HCT116 (cell line): Measurements from ENCODE around the gene EPHB2. TPM values are rescaled to one million over a fixed set of nuclear protein-coding genes. Genes with fewer than 3 reads are reported as not detected.

ENCODE experiments used
- ATAC-seq: fragments of 200-7000 bp; cut with Tn5 transposase; 2 replicates; pipeline ENCODE4 v1.9.1; 2020; ENCODE audit warnings: mild to moderate bottlenecking, moderate library complexity
- BruUV-seq: library from RNA; stranded (reverse); fragments of 400-500 nt; replicated peaks from 2 replicates; lab custom pipeline; 2021; lab: Mats Ljungman, UMichigan
- CTCF ChIA-PET: fragments of 300-600 bp; sonication (Branson Sonifier 250); formaldehyde crosslinking; loops from one replicate; lab custom pipeline; 2021; ENCODE audit warnings: antibody characterized with exemption; lab: Charles Lee
- POLR2A ChIA-PET: fragments of 300-600, 350-600 bp; sonication (Branson Sonifier 250); formaldehyde crosslinking; loops from one replicate; lab custom pipeline; 2021; ENCODE audit warnings: antibody characterized with exemption; lab: Charles Lee
- RAD21 ChIA-PET, 2 experiments: fragments of 300-600 bp; sonication (Branson Sonifier 250); formaldehyde crosslinking; loops; one replicate each; lab custom pipeline; 2023; ENCODE audit warnings: low total read pairs in 2 of 2; ENCODE audit not compliant: uncharacterized antibody in 2 of 2, unreplicated experiment in 2 of 2, low non-redundant PET in 1 of 2; lab: Charles Lee
- DNase-seq: peaks from one replicate; pipeline ENCODE4 v3.0.0-alpha.2; 2010; ENCODE audit warnings: low read depth, low spot score
- H2AFZ ChIP-seq: fragments of 200-600 bp; shearing (Covaris generic), sonication (generic); 2 replicates; pipeline ENCODE4 v1.6.1; 2017; ENCODE audit warnings: low read depth, mixed run types, mixed read lengths, antibody characterized with exemption, low read length; ENCODE audit not compliant: poor library complexity, severe bottlenecking
- H3K27ac ChIP-seq: 2 replicates; pipeline ENCODE4 v1.5.1; 2012; ENCODE audit warnings: low read depth, low read length
- H3K27me3 ChIP-seq: fragments of 200-600 bp; sonication (generic); 2 replicates; pipeline ENCODE4 v1.6.1; 2016; ENCODE audit warnings: mixed run types, low read length, mixed read lengths; ENCODE audit not compliant: insufficient read depth
- H3K36me3 ChIP-seq, 2 experiments: fragments of 200-500 bp in 1 of 2; fragments of 200-600 bp in 1 of 2; sonication (Bioruptor generic) in 1 of 2; sonication (generic) in 1 of 2; 2 replicates each; pipeline versions ENCODE4 v1.5.1 to v1.6.1; 2014 to 2016; ENCODE audit warnings: low read length in 2 of 2, inconsistent platforms in 1 of 2, mixed read lengths in 1 of 2, mixed run types in 1 of 2; ENCODE audit not compliant: insufficient read depth in 2 of 2, control insufficient read depth in 1 of 2
- H3K4me1 ChIP-seq, 2 experiments: fragments of 200-600 bp in 1 of 2; sonication (generic) in 1 of 2; 2 replicates each; pipeline versions ENCODE4 v1.5.1 to v1.6.1; 2012 to 2017; ENCODE audit warnings: low read length in 2 of 2, inconsistent platforms in 1 of 2, mild to moderate bottlenecking in 1 of 2, mixed read lengths in 1 of 2, mixed run types in 1 of 2, moderate library complexity in 1 of 2; ENCODE audit not compliant: insufficient read depth in 2 of 2, control insufficient read depth in 1 of 2
- H3K4me2 ChIP-seq: fragments of 200-600 bp; sonication (generic); 2 replicates; pipeline ENCODE4 v1.6.1; 2017; ENCODE audit warnings: mixed run types, low read length, mixed read lengths
- H3K4me3 ChIP-seq, 2 experiments: fragments of 200-600 bp in 1 of 2; sonication (generic) in 1 of 2; replicated peaks in 1 of 2; 2 replicates each; pipeline ENCODE4 v1.5.1; 2011 to 2016; ENCODE audit warnings: low read length in 2 of 2, control low read depth in 1 of 2, low read depth in 1 of 2, mild to moderate bottlenecking in 1 of 2, mixed read lengths in 1 of 2, mixed run types in 1 of 2
- H3K79me2 ChIP-seq: fragments of 200-600 bp; sonication (generic); 2 replicates; pipeline ENCODE4 v1.6.1; 2017; ENCODE audit warnings: mild to moderate bottlenecking, mixed run types, low read length, moderate library complexity, mixed read lengths; ENCODE audit not compliant: insufficient read depth
- H3K9ac ChIP-seq: fragments of 200-600 bp; sonication (generic); 2 replicates; pipeline ENCODE4 v1.6.1; 2016; ENCODE audit warnings: low read length, mixed read lengths
- H3K9me2 ChIP-seq: fragments of 200-600 bp; sonication (generic), shearing (Covaris generic); 2 replicates; pipeline ENCODE4 v1.6.1; 2017; ENCODE audit warnings: mixed run types, mild to moderate bottlenecking, moderate library complexity; ENCODE audit not compliant: insufficient read depth
- H3K9me3 ChIP-seq, 2 experiments: fragments of 200-500 bp in 1 of 2; fragments of 200-600 bp in 1 of 2; sonication (Bioruptor generic) in 1 of 2; sonication (generic) in 1 of 2; 2 replicates each; pipeline ENCODE4 v1.6.1; 2014 to 2017; ENCODE audit warnings: low read length in 2 of 2, mixed read lengths in 2 of 2, inconsistent platforms in 1 of 2, low read depth in 1 of 2, mild to moderate bottlenecking in 1 of 2, mixed run types in 1 of 2, moderate library complexity in 1 of 2; ENCODE audit not compliant: control insufficient read depth in 1 of 2, insufficient read depth in 1 of 2
- H4K20me1 ChIP-seq: fragments of 200-600 bp; sonication (generic), shearing (Covaris generic); 2 replicates; pipeline ENCODE4 v1.6.1; 2017; ENCODE audit warnings: mixed run types, mild to moderate bottlenecking, moderate library complexity; ENCODE audit not compliant: insufficient read depth
- CEBPB ChIP-seq: IDR thresholded peaks from 2 replicates; pipeline ENCODE4 v1.6.1; 2012; ENCODE audit warnings: low read depth
- EGR1 ChIP-seq: IDR thresholded peaks from 2 replicates; pipeline ENCODE4 v1.6.1; 2012; ENCODE audit warnings: low read depth
- EZH2 ChIP-seq: fragments of 200-600 bp; sonication (generic); IDR thresholded peaks from 2 replicates; pipeline ENCODE4 v1.6.1; 2017; ENCODE audit warnings: antibody characterized with exemption, mixed run types
- EZH2phosphoT487 ChIP-seq: fragments of 200-600 bp; IDR thresholded peaks from 2 replicates; pipeline ENCODE4 v1.6.1; 2018; ENCODE audit warnings: antibody characterized with exemption, borderline replicate concordance
- POLR2A ChIP-seq: IDR thresholded peaks from 2 replicates; pipeline ENCODE4 v1.7.0; 2011; ENCODE audit warnings: borderline replicate concordance; ENCODE audit not compliant: insufficient read depth, insufficient read length; ENCODE audit errors: extremely low read depth
- REST ChIP-seq: IDR thresholded peaks from 2 replicates; pipeline ENCODE4 v1.6.1; 2012; ENCODE audit warnings: low read depth
- SIN3A ChIP-seq: IDR thresholded peaks from 2 replicates; pipeline ENCODE4 v1.6.1; 2012; ENCODE audit warnings: low read depth
- SP1 ChIP-seq: IDR thresholded peaks from 2 replicates; pipeline ENCODE4 v1.6.1; 2012; ENCODE audit warnings: low read depth
- TCF7L2 ChIP-seq: IDR thresholded peaks from 2 replicates; pipeline ENCODE4 v1.7.0; 2011; ENCODE audit warnings: borderline replicate concordance, inconsistent platforms; ENCODE audit not compliant: insufficient read depth, insufficient read length; ENCODE audit errors: extremely low read depth
- YY1 ChIP-seq: IDR thresholded peaks from 2 replicates; pipeline ENCODE4 v1.6.1; 2011; ENCODE audit warnings: low read length, low read depth, moderate library complexity, mild to moderate bottlenecking; ENCODE audit not compliant: insufficient replicate concordance; ENCODE audit errors: extremely low read depth
- ZFX ChIP-seq: fragments of 450-650 bp; IDR thresholded peaks from 2 replicates; pipeline ENCODE4 v1.6.1; 2017
- intact Hi-C: fragments of 100-400 bp; cut with micrococcal nuclease; formaldehyde crosslinking; loops from 2 replicates; pipeline ENCODE4 v1.10.0; 2022
- total RNA-seq: library from RNA; stranded (reverse); gene quantifications from one replicate; pipeline ENCODE4 v1.2.1, GENCODE V29; 2021; ENCODE audit not compliant: unreplicated experiment
- TF ChIP-seq, protein P1 (sequence below), 3 experiments: fragments of 200-600 bp in 1 of 3; sonication (generic) in 1 of 3; IDR thresholded peaks in 2 of 3; conservative IDR thresholded peaks in 1 of 3; 2 replicates each; pipeline ENCODE4 v1.5.1; 2012 to 2017; ENCODE audit warnings: low read depth in 2 of 3, low read length in 2 of 3, antibody characterized with exemption in 1 of 3, borderline replicate concordance in 1 of 3, control low read depth in 1 of 3, mild to moderate bottlenecking in 1 of 3, mixed read lengths in 1 of 3, mixed run types in 1 of 3, moderate library complexity in 1 of 3; ENCODE audit not compliant: insufficient read depth in 1 of 3
- TF ChIP-seq, protein P2 (sequence below): IDR thresholded peaks from 2 replicates; pipeline ENCODE4 v1.6.1; 2012
- TF ChIP-seq, protein P3 (sequence below): IDR thresholded peaks from 2 replicates; pipeline ENCODE4 v1.6.1; 2012

Gene EPHB2
- total RNA-seq, 1 experiment from 2014 or later: 19.5 TPM

DNA sequence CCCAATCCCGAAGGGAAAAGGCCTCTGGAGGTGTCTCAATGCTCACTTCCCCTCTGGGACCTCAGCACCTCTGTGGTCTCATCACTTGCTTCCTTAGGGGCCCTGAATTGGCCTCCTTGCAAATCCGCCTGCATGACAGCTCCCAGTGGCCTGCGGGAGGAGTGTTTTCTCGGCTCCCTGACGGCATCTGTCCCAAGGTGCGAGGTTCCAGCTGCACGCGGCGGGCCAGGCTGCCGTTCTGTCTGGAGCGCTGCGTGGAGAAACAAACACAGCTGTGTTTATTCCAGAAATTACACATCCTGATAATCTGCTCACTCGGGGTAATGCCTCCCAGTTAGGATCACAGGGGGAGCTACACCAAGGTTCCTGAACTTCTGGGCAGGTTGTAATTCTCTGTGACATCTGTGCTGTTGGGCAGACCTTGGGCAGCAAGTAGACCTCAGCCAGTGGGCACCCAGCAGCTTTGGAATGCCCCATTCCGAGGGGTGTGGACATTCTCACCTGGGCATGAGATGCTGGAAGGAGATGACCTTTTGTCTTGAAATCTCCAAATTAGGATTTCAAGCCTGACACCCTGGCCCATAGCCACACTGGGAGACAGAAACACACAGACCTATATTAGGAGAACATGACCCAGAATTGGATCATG, 18.2 kb downstream of the EPHB2 start:
- Histone ChIP-seq H3K9me3 (no peaks in the 10 kb centered on the region), H3K4me2 (no peak overlapping the region), H3K27me3 (no peaks in the 10 kb centered on the region), H3K79me2 (no peaks in the 10 kb centered on the region), H2AFZ (no peak overlapping the region), H3K4me3 (no peak overlapping the region), H4K20me1 (no peaks in the 10 kb centered on the region), H3K9ac (no peak overlapping the region), H3K36me3 (no peaks in the 10 kb centered on the region), H3K9me2 (no peaks in the 10 kb centered on the region), H3K27ac (no peak overlapping the region), H3K4me1 (no peaks in the 10 kb centered on the region)
- RAD21 ChIA-PET: no interaction called here
- CTCF ChIA-PET: no interaction called here
- intact Hi-C loops: no loop called here
- ATAC-seq (no peak), DNase-seq (no peak)
- POLR2A ChIA-PET: no interaction called here
- TF ChIP-seq, protein P1, sequence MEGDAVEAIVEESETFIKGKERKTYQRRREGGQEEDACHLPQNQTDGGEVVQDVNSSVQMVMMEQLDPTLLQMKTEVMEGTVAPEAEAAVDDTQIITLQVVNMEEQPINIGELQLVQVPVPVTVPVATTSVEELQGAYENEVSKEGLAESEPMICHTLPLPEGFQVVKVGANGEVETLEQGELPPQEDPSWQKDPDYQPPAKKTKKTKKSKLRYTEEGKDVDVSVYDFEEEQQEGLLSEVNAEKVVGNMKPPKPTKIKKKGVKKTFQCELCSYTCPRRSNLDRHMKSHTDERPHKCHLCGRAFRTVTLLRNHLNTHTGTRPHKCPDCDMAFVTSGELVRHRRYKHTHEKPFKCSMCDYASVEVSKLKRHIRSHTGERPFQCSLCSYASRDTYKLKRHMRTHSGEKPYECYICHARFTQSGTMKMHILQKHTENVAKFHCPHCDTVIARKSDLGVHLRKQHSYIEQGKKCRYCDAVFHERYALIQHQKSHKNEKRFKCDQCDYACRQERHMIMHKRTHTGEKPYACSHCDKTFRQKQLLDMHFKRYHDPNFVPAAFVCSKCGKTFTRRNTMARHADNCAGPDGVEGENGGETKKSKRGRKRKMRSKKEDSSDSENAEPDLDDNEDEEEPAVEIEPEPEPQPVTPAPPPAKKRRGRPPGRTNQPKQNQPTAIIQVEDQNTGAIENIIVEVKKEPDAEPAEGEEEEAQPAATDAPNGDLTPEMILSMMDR (IDR thresholded peaks at IDR 0.05 in 2 of 3, conservative IDR thresholded peaks at IDR 0.05 in 1 of 3; ENCODE audit: borderline replicate concordance in 1 of 3, insufficient read depth in 1 of 3, low read depth in 2 of 3, low read length in 2 of 3): no peak
- TF ChIP-seq ZFX: no peak
- TF ChIP-seq POLR2A: no peak
- no peak for TF ChIP-seq EGR1
- no peak for TF ChIP-seq REST
- TF ChIP-seq, protein P2, sequence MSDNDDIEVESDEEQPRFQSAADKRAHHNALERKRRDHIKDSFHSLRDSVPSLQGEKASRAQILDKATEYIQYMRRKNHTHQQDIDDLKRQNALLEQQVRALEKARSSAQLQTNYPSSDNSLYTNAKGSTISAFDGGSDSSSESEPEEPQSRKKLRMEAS: no peak
- no peak for TF ChIP-seq TCF7L2
- no peak for TF ChIP-seq SP1
- TF ChIP-seq EZH2phosphoT487: no peak
- TF ChIP-seq YY1: no peak
- TF ChIP-seq EZH2: no peak
- no peak for TF ChIP-seq SIN3A
- TF ChIP-seq, protein P3, sequence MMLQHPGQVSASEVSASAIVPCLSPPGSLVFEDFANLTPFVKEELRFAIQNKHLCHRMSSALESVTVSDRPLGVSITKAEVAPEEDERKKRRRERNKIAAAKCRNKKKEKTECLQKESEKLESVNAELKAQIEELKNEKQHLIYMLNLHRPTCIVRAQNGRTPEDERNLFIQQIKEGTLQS: no peak
- no peak for TF ChIP-seq CEBPB
- BruUV-seq: no TSS peak
